HUES64 (cell line): Measurements from ENCODE around the gene PCDH15.
A peak's percentile ranks its signal among the peaks of the same experiment; 100 is the strongest.

Source experiments
- H3K27ac ChIP-seq: 2 replicates; pipeline ENCODE4 v1.7.0; 2013; ENCODE audit warnings: low read depth, low read length, inconsistent platforms
- H3K27me3 ChIP-seq: 2 replicates; pipeline ENCODE4 v1.6.1; 2013; ENCODE audit warnings: mild to moderate bottlenecking, low read length; ENCODE audit not compliant: insufficient read depth
- H3K36me3 ChIP-seq: 2 replicates; pipeline ENCODE4 v1.6.1; 2013; ENCODE audit warnings: mild to moderate bottlenecking, low read length; ENCODE audit not compliant: insufficient read depth
- H3K4me1 ChIP-seq: 2 replicates; pipeline ENCODE4 v1.6.1; 2013; ENCODE audit warnings: mild to moderate bottlenecking, low read length, moderate library complexity; ENCODE audit not compliant: insufficient read depth
- H3K4me3 ChIP-seq: 2 replicates; pipeline ENCODE4 v1.5.1; 2013; ENCODE audit warnings: mild to moderate bottlenecking, low read length, moderate library complexity
- H3K9ac ChIP-seq: 2 replicates; pipeline ENCODE4 v1.6.1; 2013; ENCODE audit warnings: mild to moderate bottlenecking, low read depth, low read length
- H3K9me3 ChIP-seq: 2 replicates; pipeline ENCODE4 v1.6.1; 2013; ENCODE audit warnings: low read depth, low read length; ENCODE audit not compliant: insufficient read depth
- WGBS: fragments of 150-250, 120-280 bp; methylation state at CpG from one replicate; pipeline ENCODE4 v1.1.7; 2013; ENCODE audit warnings: missing lambda C conversion rate; 5-methylcytosine and 5-hydroxymethylcytosine counted together

Gene PCDH15

DNA sequence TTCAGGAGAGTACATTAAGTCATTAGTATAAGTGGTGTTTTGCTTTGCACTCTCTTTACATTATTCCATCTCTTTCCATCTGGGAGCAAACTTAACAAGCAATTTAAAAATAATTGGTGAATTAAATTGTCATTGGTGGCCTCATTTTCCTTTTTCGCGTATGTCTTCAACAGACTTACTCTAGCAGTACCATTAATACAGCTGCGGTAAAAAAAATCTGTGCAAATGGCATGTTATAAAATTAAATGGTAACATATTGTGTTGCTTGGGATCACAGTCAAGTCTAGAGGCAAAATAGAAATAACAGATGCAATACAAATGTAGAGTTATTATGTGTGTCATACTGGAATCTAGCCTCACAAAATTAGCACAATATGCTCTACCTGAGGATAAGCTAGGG, 322.4 kb downstream of the PCDH15 start:
- 91% methylated on average over 3 of the region's 3 CpGs for WGBS
- Histone ChIP-seq H3K4me3 (no peak overlapping the region), H3K27me3 (no peaks in the 10 kb centered on the region), H3K4me1 (peaks cover 25% of the 10 kb centered on the region), H3K9ac (no peak overlapping the region), H3K27ac (no peak overlapping the region), H3K9me3 (no peaks in the 10 kb centered on the region), H3K36me3 (no peaks in the 10 kb centered on the region)

- H3K9me3 ChIP-seq = no peaks in the 10 kb centered on the region
- no peaks in the 10 kb centered on the region for H3K27me3 ChIP-seq
- WGBS = 82% methylated on average over 1 of the region's 4 CpGs
- H3K27ac ChIP-seq = no peak overlapping the region
- no peak overlapping the region for H3K9ac ChIP-seq
- H3K4me3 ChIP-seq = no peak overlapping the region
- no peaks in the 10 kb centered on the region for H3K36me3 ChIP-seq
- H3K4me1 ChIP-seq = peaks cover 25% of the 10 kb centered on the region
Observed at GRCh38 chr10:54477738-54478137, 323.3 kb downstream of the PCDH15 start.

DNA sequence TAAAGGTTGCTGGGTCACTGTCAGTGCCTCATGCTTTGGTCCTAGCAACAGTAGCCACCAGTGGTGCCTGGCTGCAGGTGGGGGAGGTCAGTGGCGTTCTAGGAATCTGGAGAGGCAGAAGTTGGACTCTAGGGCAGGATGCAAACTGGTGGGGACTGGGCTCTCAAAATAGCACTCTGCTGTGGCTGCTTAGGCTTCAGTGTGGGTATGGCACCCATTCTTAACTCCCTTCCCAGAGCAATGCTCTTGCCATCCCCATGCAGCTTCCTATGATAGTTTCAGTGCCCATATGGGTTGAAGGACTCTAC, 330.8 kb downstream of the PCDH15 start:
- WGBS = 96% methylated on average over 1 of the region's 1 CpG
- H3K27me3 ChIP-seq = no peaks in the 10 kb centered on the region
- no peak overlapping the region for H3K9ac ChIP-seq
- H3K9me3 ChIP-seq = no peaks in the 10 kb centered on the region
- no peaks in the 10 kb centered on the region for H3K36me3 ChIP-seq
- H3K4me1 ChIP-seq = peaks cover 11% of the 10 kb centered on the region; the same call in 1 of the 2 replicates
- H3K27ac ChIP-seq = no peak overlapping the region
- no peak overlapping the region for H3K4me3 ChIP-seq

- H3K4me3 ChIP-seq = no peak overlapping the region
- no peak overlapping the region for H3K9ac ChIP-seq
- no peak overlapping the region for H3K27ac ChIP-seq
- no peaks in the 10 kb centered on the region for H3K36me3 ChIP-seq
- peaks cover 10% of the 10 kb centered on the region; the same call in 1 of the 2 replicates for H3K4me1 ChIP-seq
- H3K27me3 ChIP-seq = no peaks in the 10 kb centered on the region
- WGBS = 94% methylated on average over 8 of the region's 8 CpGs
- no peaks in the 10 kb centered on the region for H3K9me3 ChIP-seq
Observed at GRCh38 chr10:54469587-54470323, 331.3 kb downstream of the PCDH15 start.

GRCh38 chr10:54454271-54454670, 346.8 kb downstream of the PCDH15 start:
- H3K27me3 ChIP-seq = no peaks in the 10 kb centered on the region
- no peaks in the 10 kb centered on the region for H3K36me3 ChIP-seq
- WGBS = 100% methylated on average over 1 of the region's 1 CpG
- no peak overlapping the region for H3K4me3 ChIP-seq
- H3K4me1 ChIP-seq = no peaks in the 10 kb centered on the region
- H3K9ac ChIP-seq = no peak overlapping the region
- H3K27ac ChIP-seq = no peak overlapping the region
- H3K9me3 ChIP-seq = no peaks in the 10 kb centered on the region

DNA sequence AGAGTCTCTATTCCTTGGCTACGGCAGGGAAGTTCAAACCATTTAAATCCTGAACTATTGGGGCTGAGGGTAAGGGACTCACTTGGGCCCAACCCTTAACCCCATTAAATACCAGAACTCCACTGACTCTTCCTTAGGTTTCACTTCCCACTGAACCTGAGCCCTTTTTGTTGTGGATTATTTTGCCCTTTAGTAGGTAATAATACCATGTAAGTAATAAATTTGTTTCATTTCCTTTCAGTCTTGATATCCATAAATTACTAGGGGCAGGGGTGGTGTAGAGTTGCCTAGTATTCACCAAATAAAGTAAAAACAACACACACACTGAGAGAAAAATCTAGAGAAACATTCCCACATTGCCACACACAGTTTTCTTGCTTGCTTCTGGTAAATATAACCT, 352.0 kb downstream of the PCDH15 start:
- 100% methylated on average over 1 of the region's 1 CpG for WGBS
- Histone ChIP-seq H3K9ac (no peak overlapping the region), H3K4me1 (no peaks in the 10 kb centered on the region), H3K4me3 (no peak overlapping the region), H3K9me3 (no peaks in the 10 kb centered on the region), H3K27ac (no peak overlapping the region), H3K36me3 (no peaks in the 10 kb centered on the region), H3K27me3 (no peaks in the 10 kb centered on the region)

DNA sequence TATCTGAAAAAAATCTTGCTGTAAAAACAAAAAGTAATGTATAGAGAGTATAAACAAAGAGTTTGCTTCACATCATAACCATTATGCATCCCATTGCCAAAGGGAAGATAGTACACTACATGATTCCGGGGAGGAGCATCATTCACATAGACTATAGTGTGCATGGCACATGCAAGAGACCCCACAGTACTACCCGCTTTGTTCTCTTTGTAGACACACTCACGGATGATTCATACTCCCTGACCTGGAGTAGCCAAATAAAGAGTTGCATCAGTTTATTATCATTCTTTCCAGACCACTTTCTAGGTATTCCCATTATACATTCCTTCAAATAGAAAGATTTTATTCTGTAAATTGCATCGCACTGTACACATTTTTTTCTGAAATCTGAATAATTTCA, 356.9 kb downstream of the PCDH15 start:
- 0 out of 2 replicates have a peak, but pooled peaks cover 5% of the 10 kb centered on the region for H3K4me1 ChIP-seq
- no peaks in the 10 kb centered on the region for H3K36me3 ChIP-seq
- no peaks in the 10 kb centered on the region for H3K27me3 ChIP-seq
- 98% methylated on average over 3 of the region's 4 CpGs for WGBS
- no peak overlapping the region for H3K4me3 ChIP-seq
- no peaks in the 10 kb centered on the region for H3K9me3 ChIP-seq
- no peak overlapping the region for H3K27ac ChIP-seq
- no peak overlapping the region for H3K9ac ChIP-seq

- Histone ChIP-seq H3K36me3 (no peaks in the 10 kb centered on the region), H3K9me3 (no peaks in the 10 kb centered on the region), H3K9ac (no peak overlapping the region), H3K27ac (no peak overlapping the region), H3K27me3 (no peaks in the 10 kb centered on the region), H3K4me1 (peaks cover 18% of the 10 kb centered on the region; the same call in 1 of the 2 replicates), H3K4me3 (no peak overlapping the region)
- WGBS = 94% methylated on average over 2 of the region's 2 CpGs
Observed at GRCh38 chr10:54441275-54441674, 359.8 kb downstream of the PCDH15 start.

DNA sequence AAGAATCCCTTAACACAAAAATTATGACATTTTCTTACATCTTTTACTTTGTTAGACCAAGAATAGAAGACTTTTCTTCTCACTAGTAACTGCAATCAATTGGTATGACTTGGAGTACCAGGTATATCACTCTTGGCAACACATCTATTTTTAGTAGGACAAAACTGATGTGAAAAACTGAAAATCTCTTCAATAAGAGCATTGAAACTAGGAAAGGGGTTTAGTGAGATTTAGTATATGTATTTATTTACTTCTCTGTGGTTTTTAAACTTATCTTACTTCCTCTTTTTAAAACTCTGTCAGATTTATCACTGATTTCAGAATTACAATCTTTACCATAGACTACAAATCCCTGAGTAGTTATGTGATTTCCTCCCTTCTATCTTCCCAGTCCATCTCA, 366.2 kb downstream of the PCDH15 start:
- Histone ChIP-seq H3K4me1 (peaks cover 15% of the 10 kb centered on the region; the same call in 1 of the 2 replicates), H3K9me3 (peaks cover 15% of the 10 kb centered on the region; the same call in 1 of the 2 replicates), H3K27ac (no peak overlapping the region), H3K36me3 (no peaks in the 10 kb centered on the region), H3K9ac (no peak overlapping the region), H3K4me3 (no peak overlapping the region), H3K27me3 (no peaks in the 10 kb centered on the region)

- WGBS = 78% methylated on average over 1 of the region's 1 CpG
- Histone ChIP-seq H3K4me3 (no peak overlapping the region), H3K4me1 (peaks cover 18% of the 10 kb centered on the region), H3K36me3 (no peaks in the 10 kb centered on the region), H3K27me3 (no peaks in the 10 kb centered on the region), H3K9me3 (no peaks in the 10 kb centered on the region), H3K9ac (no peak overlapping the region), H3K27ac (no peak overlapping the region)
Observed at GRCh38 chr10:54415483-54415882, 385.5 kb downstream of the PCDH15 start.

DNA sequence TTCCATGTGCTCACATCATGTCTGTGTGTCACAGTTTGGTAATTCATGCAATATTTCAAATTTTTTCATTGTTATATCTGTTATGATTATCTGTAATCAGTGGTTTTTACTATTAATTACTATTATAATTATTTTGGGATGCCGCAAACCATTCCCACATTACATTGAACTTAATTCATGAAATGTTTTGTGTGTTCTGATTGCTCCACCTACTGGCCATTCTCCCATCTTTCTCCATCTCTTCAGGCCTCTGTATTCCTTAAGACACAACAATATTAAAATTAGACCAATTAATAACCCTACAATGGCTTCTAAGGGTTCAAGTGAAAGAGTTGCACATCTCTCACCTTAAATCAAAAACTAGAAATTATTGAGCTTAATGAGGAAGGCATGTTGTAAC, 398.5 kb downstream of the PCDH15 start:
- Histone ChIP-seq H3K4me1 (peaks cover 11% of the 10 kb centered on the region; the same call in 1 of the 2 replicates), H3K27me3 (no peaks in the 10 kb centered on the region), H3K36me3 (no peaks in the 10 kb centered on the region), H3K27ac (no peak overlapping the region), H3K9me3 (0 out of 2 replicates have a peak, but pooled peaks cover 3% of the 10 kb centered on the region), H3K9ac (no peak overlapping the region), H3K4me3 (no peak overlapping the region)
- no CpG with 5 or more reads among the region's 1 CpG for WGBS

DNA sequence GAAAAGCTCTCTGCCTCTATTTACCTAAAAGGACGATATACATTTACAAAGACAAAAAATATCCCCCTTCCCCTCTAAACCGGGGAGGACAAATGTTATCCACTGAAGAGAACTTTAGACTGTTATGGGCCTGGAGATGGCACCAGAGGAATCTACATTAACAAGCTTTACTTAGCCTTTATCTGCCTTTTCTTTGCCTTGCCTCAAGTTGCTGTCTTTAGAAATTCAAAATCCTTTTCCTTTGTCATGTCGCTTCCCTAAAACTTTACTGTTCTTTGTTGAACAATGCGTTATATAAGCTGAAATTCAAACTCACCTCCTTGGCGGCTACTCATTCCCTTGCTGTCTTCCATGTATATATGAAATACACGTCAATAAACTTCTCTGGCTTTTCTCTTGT, 405.0 kb downstream of the PCDH15 start:
- Histone ChIP-seq H3K27me3 (no peaks in the 10 kb centered on the region), H3K9ac (no peak overlapping the region), H3K4me3 (no peak overlapping the region), H3K4me1 (peaks cover 36% of the 10 kb centered on the region; the same call in 1 of the 2 replicates), H3K36me3 (no peaks in the 10 kb centered on the region), H3K27ac (peak overlapping the region; percentile 71; the same call in 1 of the 2 replicates), H3K9me3 (no peaks in the 10 kb centered on the region)
- WGBS = 71% methylated on average over 5 of the region's 6 CpGs
